ENCODE data around the gene ARF1. TPM values are rescaled to one million over a fixed set of nuclear protein-coding genes. Genes with fewer than 3 reads are reported as not detected.

Gene ARF1
- polyA plus RNA-seq, 4 donors: 375 to 490 (median 410) TPM

GRCh38 chr1:228148196-228148861 is 65.8 kb downstream of the ARF1 start:
- Histone ChIP-seq H3K4me1 (ENCODE audit: control insufficient read depth in 3 of 3, insufficient read depth in 2 of 3, low read depth in 1 of 3, low read length in 2 of 3) (peaks cover 0 to 80% (median 0%) of the 10 kb centered on the region in 3 donors), H3K9me3 (ENCODE audit: control insufficient read depth in 2 of 2, insufficient read depth in 1 of 2, low read depth in 1 of 2, low read length in 1 of 2) (no peaks in the 10 kb centered on the region), H3K36me3 (ENCODE audit: control insufficient read depth in 3 of 3, insufficient read depth in 2 of 3, low read depth in 1 of 3, low read length in 3 of 3) (peaks cover 4 to 91% (median 7%) of the 10 kb centered on the region in 3 donors), H3K27ac (ENCODE audit: low read depth in 1 of 3, low read length in 2 of 3) (peak overlapping the region in 2 of 3 donors; percentile 61 to 96), H3K27me3 (ENCODE audit: control insufficient read depth in 3 of 3, insufficient read depth in 3 of 3, low read length in 3 of 3) (no peaks in the 10 kb centered on the region), H3K4me3 (ENCODE audit: low read depth in 1 of 3, low read length in 3 of 3) (no peak overlapping the region)
- FAIRE-seq (no peak), DNase-seq (no peak)
- 67 to 79% (median 75%) methylated on average over 18 of the region's 18 CpGs for WGBS, 3 donors

Other genes starting within 250 kb of the ARF1 start
- gene WNT9A, start 134.8 kb upstream of the ARF1 start, polyA plus RNA-seq: 1 to 10 TPM in 2 of 4 donors, under 1 TPM in 2; 0.27 to 2.7 (median 1.2) TPM
- gene WNT3A, start 75.7 kb upstream of the ARF1 start, polyA plus RNA-seq: under 1 TPM in 1 of 4 donors, not detected in 3; 0.01 TPM
- 10 to 100 TPM; 15.4 to 18.1 (median 16.0) TPM for gene C1orf35, start 20.6 kb downstream of the ARF1 start, polyA plus RNA-seq
- gene MRPL55, start 26.6 kb downstream of the ARF1 start, polyA plus RNA-seq: 100 to 1,000 TPM in 2 of 4 donors, 10 to 100 TPM in 2; 56.8 to 148 (median 96.5) TPM
- 100 to 1,000 TPM; 183 to 595 (median 460) TPM for gene GUK1, start 57.6 kb downstream of the ARF1 start, polyA plus RNA-seq
- gene GJC2, start 67.2 kb downstream of the ARF1 start, polyA plus RNA-seq: 1 to 10 TPM in 1 of 4 donors, under 1 TPM in 2, not detected in 1; 0.27 to 1.4 (median 0.99) TPM
- 1 to 10 TPM; 2.0 to 8.6 (median 6.0) TPM for gene IBA57, start 83.1 kb downstream of the ARF1 start, polyA plus RNA-seq
- 10 to 100 TPM in 1 of 4 donors, 1 to 10 TPM in 3; 3.6 to 36.2 (median 5.7) TPM for gene OBSCN, start 125.3 kb downstream of the ARF1 start, polyA plus RNA-seq

Data from small intestine (tissue), 7 donors.